Measurements from ENCODE around the gene FAM200C.
"Not testable (repeated sequence)": the region's sequence is repeated elsewhere in the genome, so short reads cannot be mapped to it uniquely, and the experiment has no call there.

The FAM200C gene

GRCh38 chr5:160399402-160400353 is at the start of gene FAM200C:
FAM200C (minus strand) TSS chr5:160400054; CDS start chr5:160395490, 4,564 bp downstream.
- peak; percentile 86 for DNase-seq

DNA sequence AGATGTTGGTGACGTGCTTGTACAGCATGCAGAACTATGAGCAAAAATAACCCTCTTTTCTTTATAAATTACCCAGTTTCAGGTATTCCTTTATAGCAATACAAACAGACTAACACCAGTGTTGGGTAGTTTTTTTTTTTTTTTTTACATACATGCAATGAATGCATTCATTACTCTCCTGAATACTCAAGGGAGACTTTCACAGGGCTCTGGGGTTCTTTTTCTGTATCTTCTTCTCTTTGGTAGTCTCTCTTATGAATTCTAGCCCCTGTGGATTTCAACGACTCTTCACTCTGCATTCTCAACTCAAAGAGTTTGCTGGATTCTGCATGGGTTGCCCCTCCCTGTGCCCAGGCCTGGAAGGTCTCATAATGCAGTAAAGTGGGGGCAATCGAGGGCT is 49.6 kb upstream of the FAM200C start:
- no peak for DNase-seq

- no peak for DNase-seq
Measured at GRCh38 chr5:160448886-160449285, 49.0 kb upstream of the FAM200C start.

DNA sequence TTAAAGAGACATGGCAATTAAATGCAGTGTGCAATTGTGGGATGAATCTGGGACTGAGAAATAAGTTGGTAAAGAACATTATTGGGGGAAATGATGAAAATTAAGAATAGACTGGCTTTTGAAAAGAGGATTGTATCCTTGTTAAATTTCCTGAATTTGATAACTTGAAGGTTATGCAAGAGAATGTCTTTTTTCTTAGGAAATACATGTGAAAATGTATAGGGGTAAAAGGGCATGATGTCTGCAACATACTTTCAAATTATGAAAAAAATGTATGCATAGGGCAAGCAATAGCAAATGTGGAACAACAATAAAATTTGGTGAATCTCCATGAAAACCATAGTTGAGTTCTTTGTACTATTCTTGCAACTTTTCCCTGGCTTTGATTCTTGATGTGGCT is 45.9 kb upstream of the FAM200C start:
- DNase-seq = no peak

DNA sequence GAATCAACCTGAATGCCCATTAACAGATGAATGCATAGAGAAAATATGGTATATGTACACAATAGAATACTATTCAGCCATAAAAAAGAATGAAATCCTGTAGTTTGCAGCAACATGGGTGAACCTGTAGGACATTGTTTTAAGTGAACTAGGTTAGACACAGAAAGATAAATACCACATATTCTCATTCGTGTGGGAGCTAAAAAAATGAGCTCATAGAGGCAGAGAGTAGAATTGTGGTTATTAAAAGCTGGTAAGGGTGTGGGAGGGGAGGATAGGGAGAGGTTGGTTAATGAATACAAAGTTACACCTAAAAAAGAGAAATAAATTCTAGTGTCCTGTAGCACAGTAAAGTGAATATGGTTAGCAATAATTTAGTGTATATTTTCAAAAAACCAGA is 45.3 kb upstream of the FAM200C start:
- DNase-seq = no peak

- DNase-seq = no peak
Measured at GRCh38 chr5:160444407-160444806, 44.6 kb upstream of the FAM200C start.

DNA sequence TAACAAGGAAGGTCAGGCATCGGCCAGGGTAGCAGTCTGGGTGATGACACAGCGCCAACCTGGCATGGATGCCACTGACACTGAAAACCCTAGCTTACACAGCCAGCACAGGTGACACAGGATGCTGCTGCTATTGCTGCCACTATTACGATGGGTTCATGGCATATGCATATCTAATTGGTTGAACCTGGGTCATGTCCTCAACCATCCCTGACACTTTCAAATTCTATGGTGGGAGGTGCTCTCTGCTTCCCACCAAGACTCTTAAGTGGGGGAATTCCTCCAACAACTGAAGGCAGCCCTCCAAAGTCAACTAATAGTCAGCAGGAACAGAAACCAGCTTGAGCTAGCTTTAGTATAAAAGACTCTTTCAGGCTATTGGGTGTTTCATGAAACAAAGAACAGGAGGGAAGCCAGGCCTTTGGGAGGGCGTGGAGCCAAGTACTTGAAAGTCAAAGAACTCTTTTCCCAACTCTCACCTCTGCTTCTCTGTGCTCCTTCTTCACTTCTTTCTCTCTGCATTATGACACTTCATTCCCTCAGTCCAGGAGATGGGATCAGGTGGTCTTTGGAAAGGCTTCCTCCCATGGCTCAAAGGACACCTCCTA is 43.1 kb upstream of the FAM200C start:
- DNase-seq = no peak

GRCh38 chr5:160441311-160441781 is 41.5 kb upstream of the FAM200C start:
- no peak for DNase-seq

GRCh38 chr5:160439205-160439600 is 39.3 kb upstream of the FAM200C start:
- DNase-seq = peak; percentile 56

DNA sequence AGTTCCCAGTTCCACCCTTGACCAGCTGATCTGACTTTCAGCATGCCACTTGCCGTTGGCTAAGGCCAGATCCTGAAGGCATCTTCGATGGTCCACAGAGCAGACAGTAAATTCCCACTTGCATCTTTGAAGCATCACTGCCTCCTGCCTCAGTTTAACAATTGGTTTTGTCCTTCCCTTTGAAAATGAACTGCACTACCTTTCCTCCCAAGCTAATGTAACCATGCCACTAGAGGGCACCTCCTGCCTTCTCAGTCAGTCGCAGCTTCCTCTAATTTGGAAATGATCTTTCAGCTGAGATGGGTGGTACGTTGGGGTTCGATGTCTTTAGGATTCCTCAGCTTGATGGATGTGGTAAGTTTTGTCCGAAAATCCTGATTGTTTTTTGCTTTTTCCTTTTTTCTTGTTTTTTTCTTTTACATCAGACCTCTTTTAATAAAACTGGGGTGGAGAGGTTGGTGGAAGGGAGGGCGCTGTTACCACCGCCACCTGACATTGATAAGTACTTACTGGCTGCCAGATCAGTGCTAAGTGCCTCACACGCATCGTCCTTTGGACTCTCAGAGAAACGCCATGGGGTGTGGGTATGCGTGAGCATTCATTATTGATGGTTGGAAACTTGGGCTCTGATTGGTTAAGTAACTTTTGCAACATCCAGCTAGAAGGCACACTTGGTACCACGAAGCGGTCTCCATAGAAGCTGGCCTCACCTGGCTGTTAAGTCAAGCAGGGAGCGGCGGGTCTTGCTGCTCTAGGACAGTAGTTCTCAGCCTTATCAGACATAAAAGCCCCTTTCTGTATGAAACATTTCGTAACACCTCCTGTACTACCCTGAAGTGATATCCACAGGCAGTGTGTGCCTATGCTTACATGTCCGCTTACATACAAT is 38.7 kb upstream of the FAM200C start:
- peak; percentile 56 for DNase-seq

- DNase-seq = no peak
Measured at GRCh38 chr5:160437271-160437670, 37.4 kb upstream of the FAM200C start.

- not testable (repeated sequence) for DNase-seq
Measured at GRCh38 chr5:160436661-160437060, 36.8 kb upstream of the FAM200C start.

DNA sequence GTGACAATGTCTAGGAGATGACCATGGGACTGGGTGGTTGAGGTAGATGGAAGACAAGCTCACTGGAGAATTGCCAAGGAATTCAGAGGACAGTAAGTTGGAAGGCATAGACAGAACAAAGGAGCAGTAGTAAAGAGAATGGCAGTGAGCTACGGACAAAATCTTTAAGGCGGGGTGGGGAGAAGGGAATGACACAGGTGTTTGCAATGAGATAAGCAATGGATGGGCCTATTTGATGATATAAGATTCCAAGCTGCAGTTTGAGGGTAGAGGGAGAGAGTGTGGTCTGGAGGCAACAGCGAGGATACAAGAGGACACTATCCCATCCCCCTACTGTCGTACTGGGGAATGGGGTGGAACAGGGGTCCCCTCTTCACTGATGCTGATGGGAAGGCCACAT is 36.2 kb upstream of the FAM200C start:
- no peak for DNase-seq

- DNase-seq = no peak
Measured at GRCh38 chr5:160435532-160435931, 35.7 kb upstream of the FAM200C start.

DNA sequence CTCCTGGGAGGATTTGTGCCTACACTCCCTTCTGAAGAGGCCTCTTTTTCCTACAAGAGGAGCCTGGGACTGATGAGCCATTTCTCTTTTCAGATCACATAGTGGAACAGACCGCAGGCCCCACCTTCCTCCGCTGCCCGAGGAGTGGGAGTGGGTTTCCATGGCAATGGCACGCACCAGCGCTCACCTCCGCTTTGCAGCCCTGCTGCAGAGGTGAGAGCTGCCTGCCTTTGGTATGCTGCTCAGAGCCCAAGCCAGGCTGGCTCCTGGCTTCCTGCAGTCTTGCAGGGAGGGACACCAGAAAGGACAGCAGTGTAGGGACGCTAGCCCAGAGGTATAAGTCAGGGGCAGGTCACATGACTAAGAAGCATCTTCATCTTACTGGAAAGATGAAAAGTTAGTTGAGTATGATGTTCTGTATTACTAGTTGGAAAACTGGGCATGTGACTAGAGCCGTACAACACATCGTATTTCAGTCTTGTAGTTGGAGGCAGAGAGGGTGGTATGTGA is 34.2 kb upstream of the FAM200C start:
- peak; percentile 67 for DNase-seq

DNA sequence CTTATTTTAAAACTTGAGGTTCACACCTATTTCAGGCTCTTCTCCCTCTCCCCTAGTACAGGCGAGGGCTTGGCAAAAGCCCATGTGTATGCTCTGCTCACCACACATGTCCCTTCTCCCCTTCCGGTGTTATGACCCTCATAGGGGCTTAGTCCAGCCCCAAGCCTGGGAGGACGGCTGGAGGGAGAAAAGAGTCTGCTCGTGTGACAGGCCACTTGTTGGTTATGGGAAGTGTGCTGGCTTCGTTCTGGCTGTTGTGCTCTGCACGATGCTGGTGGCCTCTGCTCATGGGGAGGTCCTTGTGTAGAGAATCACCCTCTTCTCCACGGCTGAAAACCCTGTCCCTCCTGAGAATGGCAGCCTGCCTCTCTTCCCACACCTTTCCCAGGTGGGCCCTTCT is 32.9 kb upstream of the FAM200C start:
- no peak for DNase-seq

GRCh38 chr5:160432196-160432595 is 32.3 kb upstream of the FAM200C start:
- DNase-seq = no peak

DNA sequence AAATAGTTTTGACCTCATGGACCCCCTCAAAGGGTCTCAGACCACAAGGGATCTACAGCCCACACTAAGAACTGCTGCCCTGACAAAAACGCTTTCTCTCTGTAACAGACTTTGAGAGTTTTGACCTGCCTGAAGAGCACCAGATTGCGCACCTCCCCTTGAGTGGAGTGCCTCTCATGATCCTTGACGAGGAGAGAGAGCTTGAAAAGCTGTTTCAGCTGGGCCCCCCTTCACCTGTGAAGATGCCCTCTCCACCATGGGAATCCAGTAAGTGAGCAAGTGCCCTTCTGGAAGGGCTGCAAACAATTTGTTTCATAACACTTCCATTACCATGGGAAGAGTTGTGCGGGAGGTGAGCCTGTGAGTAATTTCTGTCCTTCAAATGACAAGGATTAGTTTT is 27.8 kb upstream of the FAM200C start:
- no peak for DNase-seq

GRCh38 chr5:160423099-160423498 is 23.2 kb upstream of the FAM200C start:
- peak; percentile 78 for DNase-seq

DNA sequence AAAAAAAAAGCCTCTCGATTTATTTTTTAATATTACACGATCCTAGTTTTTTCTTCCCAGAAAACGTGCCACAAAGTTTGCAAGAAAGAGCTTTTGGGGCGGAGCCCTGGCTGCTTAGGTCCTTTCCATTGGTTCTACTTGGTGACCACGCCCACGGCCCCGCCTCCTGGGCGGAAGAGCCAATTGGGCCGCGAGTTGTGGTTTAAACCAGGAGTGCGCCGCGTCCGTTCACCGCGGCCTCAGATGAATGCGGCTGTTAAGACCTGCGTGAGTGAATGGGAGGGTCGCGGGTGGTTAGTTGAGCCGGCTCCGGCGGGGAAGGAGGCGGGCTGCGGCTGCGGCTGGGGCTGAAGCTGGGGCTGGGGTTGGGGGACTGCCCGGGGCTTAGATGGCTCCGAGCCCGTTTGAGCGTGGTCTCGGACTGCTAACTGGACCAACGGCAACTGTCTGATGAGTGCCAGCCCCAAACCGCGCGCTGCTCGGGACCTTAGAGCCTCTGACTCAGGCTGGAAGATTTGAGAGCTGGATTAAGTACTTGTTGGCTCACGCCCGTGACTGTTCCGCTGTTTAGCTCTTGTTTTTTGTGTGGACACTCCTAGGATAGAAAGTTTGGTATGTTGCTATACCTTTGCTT is 21.9 kb upstream of the FAM200C start, which contains the start of gene PTTG1:
Gene PTTG1, plus strand, starts transcription at position 231 of the 634 bp plus-strand sequence. CDS start 458 bp downstream, outside the sequence.
- peak; percentile 83 for DNase-seq

DNA sequence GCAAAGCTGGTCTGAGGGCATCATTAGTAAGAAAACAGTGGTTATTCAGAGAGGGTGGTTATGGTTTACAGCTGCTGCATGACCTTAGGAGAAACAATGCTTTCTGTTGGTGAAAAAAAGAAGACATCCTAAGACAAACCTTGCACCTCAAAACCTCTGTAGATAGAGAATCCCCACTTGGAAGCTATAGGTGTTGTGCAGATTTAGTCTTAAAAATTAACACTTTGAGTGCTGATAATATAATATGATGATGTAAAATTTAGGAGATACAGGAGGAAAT is 20.4 kb upstream of the FAM200C start:
- no peak for DNase-seq

All from NCI-H1105 treated with DMSO at 0.1 percent for 48 hours (cell line).